Fibroblast of gingiva (primary cell): Measurements from ENCODE around the gene HSPA1B.
"Not testable (repeated sequence)": the region's sequence is repeated elsewhere in the genome, so short reads cannot be mapped to it uniquely, and the experiment has no call there.

Source experiments
- DNase-seq: peaks from one replicate; pipeline ENCODE4 v3.0.0-alpha.2; 2011; ENCODE audit warnings: low read depth

HSPA1B gene

DNA sequence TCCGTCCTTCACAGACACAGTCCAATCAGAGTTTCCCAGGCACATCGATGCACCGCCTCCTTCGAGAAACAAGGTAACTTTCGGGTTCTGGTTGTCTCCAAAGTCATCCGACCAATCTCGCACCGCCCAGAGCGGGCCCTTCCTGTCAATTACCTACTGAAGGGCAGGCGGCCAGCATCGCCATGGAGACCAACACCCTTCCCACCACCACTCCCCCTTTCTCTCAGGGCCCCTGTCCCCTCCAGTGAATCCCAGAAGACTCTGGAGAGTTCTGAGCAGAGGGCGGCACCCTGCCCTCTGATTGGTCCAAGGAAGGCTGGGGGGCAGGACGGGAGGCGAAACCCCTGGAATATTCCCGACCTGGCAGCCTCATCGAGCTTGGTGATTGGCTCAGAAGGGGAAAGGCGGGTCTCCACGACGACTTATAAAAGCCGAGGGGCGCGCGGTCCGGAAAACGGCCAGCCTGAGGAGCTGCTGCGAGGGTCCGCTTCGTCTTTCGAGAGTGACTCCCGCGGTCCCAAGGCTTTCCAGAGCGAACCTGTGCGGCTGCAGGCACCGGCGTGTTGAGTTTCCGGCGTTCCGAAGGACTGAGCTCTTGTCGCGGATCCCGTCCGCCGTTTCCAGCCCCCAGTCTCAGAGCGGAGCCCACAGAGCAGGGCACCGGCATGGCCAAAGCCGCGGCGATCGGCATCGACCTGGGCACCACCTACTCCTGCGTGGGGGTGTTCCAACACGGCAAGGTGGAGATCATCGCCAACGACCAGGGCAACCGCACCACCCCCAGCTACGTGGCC is at the start of gene HSPA1B:
TSS of gene HSPA1B (plus strand) at position 453 of the 794 bp plus-strand sequence. CDS start at position 666, 213 bp downstream.
- peak; percentile 100 for DNase-seq

GRCh38 chr6:31778193-31778592 is 49.3 kb upstream of the HSPA1B start:
- no peak for DNase-seq

DNA sequence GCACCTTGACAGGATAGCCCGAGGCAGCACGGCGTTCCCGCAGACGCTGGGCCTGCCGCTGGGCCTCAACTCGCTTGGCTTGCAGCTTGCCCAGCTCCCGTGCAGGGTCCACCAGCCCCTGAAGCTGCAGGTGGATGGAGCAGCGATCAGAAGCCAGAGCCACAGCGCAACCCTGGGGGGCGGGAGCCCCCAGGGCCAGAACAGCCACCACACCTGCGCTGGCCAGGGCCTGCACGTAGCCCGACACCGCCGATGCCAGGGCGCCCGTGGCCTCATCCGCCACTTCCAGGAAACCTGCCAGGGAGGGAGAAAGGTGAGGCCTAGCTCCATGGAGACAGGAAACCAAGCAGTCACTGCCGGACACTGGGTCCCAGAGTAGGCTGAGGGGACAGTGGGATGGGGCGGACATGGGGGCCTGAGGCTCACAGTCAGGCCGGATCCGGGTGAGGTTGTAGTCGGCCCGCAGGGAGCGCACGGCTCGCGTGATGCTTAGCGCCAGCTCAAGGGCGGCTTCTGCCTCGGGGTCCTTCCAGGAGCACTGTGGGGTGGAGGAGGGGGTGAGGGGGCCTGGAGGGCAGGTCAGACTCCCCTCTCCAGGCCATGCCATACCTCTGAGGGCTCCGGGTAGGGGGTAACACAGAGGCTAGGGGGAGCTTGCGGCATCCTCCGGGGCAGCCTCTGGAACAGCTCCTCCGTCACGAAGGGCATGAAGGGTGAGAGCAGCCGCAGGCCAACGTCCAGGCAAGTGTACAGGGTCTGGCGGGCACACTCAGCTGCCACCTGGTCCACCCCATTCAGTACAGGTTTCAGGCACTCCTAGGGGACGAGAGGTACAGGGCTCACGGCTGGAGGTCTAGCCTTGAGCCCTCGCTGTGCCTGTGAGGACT is 48.3 kb upstream of the HSPA1B start:
- no peak for DNase-seq

- no peak for DNase-seq
Measured at GRCh38 chr6:31779908-31780307, 47.6 kb upstream of the HSPA1B start.

DNA sequence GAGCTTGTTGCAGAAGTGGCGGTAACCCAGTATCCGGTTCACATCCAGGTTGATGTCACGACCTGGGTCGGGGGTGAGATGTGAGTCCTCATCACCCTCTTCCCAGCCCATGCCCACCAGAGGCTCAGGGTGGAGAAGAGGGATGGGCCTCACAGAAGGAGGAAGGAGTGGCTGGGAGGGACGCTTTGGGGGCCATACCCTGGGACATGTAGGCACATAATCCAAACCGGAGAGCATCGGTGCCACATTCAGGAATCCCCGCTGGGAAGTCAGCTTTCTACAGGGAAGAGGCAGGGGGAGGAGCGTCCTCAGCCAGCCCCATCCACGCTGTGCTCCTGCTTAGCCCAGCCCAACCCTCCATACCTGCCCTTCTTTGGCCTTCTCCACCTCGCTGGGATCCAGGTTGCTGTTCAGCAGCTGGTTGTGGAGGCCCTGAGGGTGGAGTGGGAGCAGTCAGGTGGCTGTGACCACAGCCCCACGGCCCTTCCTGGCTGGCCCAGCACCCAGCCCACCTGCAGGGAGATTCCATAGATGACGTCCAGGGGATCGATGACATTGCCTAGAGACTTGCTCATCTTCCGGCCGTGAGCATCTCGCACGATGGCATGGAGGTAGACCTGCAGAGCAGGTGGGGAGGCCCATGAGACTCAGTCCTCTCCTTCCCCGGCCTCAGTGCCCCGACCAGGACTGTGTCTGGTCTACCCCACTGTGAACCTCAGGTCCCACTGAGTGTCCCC is 46.9 kb upstream of the HSPA1B start:
- DNase-seq = no peak

DNA sequence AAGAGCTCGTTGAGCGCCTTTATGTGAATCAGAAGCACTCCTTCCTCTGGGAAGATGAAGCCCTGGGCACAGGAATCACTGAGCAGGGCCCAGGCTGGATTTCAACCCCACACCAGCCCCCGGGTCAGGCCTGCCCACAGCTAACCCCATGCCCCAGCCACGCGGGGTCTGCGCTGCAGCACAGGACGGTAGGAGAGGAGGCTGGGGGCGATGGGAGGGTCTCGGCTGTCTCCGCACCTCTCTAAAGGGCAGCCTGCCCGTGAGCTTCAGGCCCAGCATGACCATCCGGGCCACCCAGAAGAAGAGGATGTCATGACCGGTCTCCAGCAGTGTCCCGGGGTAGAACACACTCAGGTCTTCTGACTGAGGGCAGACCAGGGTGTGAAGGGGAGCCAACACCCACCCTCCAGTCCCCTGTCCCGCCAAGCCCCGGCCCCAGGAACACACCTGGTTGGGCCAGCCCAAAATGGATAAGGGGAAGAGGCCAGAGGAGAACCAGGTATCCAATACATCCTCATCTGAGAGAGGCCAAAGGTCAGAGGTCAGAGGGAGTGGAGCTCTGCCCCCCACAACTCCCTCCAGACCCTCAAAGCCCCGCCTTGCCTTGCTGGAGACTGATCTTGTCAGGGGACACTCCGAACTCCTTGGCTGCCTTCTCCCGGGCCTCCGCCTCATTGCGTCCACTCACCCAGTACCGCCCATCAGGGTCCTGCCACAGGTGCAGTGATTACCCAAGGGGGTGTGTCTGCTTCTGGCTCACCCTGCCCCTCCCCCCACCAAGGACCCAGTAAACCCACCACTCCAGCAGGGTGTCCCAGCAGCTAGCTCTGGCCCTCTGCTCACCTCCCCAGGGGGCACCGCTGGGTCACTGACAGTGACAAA is 46.1 kb upstream of the HSPA1B start:
- no peak for DNase-seq

- no peak for DNase-seq
Measured at GRCh38 chr6:31782126-31782855, 45.2 kb upstream of the HSPA1B start.

DNA sequence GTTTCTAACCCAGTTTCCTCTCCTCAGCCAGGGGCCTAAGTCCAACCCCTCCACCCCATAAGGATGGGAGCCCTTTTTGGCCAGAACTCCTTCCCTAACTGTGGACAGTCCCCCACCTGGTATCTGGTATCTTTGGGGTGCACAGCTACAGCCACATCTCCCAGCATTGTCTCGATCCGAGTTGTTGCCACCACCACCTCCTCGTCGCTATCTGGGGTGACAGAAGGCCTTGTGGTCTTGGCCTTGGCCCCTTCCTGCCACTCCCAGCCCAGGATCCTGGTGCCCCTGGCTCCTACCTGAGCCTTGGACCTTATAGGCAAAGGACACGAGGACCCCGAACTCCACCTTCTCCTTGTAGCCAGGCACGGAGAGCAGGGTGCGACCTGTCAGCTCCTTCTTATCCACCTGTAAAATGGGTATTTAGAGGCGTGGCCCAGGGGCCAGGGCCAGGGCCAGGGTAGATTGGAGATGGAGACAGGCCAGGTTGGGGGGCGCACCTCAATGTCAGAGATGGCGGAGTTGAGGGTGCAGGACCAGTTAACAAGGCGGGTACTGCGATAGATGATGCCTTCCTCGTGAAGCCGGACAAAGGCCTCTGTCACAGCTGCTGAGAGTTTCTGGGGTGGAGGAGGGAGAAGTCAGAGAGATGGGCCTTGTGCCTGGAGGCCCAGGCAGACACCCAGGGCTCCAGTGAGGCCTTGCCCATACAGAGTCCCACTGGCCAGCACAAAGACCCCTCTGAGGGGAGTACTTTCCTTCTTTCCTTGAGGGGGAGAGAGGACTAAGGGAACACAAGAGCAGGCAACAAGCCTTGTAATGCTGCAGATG is 43.2 kb upstream of the HSPA1B start:
- DNase-seq = no peak

DNA sequence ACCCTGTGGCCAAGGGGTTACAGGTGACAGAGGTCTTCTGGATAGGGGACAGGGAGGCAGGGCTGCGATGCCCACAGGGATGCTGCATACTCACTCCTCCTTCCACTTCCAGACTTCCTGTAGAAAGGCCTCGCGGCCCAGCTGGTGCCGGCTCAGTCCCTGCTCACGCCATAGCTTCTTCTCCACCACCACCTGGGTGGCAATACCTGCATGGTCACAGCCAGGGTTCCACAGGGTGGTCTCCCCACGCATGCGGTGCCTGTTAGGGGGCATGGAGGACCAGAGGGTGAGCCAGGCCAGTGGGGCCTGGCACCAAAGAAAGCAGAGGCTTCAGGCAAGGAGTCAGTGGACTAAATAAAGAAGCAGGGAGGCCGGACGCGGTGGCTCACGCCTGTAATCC is 42.1 kb upstream of the HSPA1B start:
- DNase-seq = no peak

- peak; percentile 44 for DNase-seq
Measured at GRCh38 chr6:31791324-31792089, 36.0 kb upstream of the HSPA1B start.

GRCh38 chr6:31792090-31792374 is 35.5 kb upstream of the HSPA1B start:
- no peak for DNase-seq

DNA sequence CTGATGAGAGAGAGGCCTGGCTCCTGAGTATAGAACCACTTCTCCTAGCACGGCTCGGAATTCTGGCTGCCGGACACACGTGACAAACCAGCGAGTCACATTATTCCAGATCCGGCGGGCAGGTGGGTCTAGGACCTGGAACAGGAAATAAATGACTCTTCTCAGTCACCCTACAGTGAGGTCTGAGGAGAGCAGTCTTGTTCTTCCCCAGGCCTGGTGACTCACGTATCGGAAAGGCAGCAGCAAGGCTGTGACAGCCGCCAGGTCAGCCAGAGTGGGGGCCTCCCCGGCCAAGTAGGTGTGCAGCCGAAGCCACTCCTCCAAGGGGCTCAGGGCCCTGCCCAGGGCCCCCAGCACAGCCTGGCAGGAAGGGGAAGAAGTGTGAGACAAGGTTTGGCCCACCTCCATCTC is 34.8 kb upstream of the HSPA1B start:
- no peak for DNase-seq

DNA sequence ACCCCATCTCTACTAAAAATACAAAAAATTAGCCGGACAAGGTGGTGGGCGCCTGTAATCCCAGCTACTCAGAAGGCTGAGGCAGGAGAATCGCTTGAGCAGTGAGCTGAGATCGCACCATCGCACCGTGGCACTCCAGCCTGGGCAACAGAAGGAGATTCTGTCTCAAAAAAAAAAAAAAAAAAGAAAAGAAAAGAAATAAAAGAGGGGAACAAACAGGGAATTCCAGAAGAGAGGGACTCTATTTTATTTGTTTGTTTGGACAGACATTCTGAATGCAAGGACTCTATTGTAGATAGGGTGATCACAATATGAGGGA is 33.7 kb upstream of the HSPA1B start:
- not testable (repeated sequence) for DNase-seq

DNA sequence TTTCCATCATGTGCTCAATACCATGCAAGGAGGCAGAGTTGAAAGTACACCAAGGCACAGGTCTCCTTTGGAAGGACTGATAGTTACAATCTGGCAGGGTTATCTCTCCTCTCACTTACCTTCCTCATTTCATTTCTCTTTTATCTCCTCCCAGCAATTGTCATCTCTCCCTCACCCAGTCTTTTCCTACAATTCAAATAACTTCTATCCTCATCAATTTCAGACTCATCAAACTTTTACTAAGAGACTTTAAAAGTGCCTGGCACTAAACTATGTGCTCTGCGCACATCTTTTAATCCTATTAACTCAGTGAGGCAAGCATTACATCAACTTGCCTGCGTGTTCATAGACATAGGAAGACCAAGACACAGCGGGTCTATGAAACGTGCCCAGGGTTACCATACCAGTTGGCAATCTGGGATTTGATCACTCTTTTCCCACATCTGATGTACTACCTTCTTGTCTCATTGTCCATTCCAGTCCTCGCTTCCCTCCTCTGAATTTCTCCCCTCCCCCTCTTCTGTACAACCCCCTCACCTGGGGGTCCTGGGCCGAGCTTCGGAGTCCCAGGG is 33.2 kb upstream of the HSPA1B start:
- DNase-seq = peak; percentile 57

- DNase-seq = no peak
Measured at GRCh38 chr6:31794866-31795615, 32.5 kb upstream of the HSPA1B start.

DNA sequence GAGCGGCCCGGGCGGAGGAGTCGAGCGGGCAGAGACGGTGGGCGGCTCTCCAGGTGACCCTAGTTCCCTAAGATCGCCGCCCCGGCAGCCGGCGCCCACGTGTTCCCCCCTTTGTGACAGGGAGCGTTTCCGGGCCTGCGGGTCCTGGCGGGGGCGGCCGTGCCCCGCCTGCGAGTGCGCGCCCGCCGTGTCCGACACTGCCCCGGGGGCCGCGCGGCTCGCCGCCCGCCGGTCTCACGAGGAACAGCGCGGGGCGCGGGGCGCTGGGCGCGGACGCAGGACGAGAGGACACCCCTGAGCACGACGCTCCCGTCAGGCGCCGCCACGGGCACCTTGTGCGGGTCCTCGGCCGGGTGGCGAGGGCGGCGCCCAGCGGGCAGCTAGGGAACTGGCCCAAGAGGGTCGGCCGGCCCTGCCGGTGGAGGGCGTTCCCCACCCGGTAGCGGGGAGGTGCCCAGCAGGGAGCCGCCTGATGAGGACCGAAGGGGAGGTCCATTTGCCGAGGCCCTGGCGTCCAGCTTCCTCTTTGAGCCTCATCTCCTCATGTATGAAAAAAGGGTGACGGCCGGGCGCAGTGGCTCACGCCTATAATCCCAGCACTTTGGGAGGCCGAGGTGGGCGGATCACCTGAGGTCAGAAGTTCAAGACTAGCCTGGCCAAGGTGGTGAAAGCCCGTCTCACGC is 31.8 kb upstream of the HSPA1B start, which contains the start of gene VARS1:
TSS of gene VARS1 (minus strand) at position 137 of the 683 bp plus-strand sequence. CDS start 535 bp downstream, outside the sequence.
- peak; percentile 89 for DNase-seq

- DNase-seq = no peak
Measured at GRCh38 chr6:31796993-31797385, 30.5 kb upstream of the HSPA1B start.

DNA sequence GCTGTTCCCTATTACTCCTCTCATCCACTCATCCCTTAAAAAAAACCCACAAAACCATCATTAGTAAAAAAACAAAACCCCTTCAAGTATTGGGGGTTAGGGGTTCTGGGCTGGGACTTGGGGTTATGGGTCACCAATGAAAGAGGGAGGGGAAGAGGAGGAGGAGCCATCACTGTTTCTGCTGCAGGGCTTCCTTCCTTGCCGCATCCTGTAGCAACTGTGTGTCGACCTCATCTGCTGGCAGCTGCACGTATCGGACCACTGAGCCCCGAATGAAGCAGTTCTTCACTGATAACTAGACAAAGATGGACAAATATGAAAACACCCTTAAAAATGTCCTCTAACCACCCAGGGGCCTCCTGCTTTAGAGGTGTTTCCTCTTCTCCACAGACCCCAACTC is 29.9 kb upstream of the HSPA1B start:
- DNase-seq = no peak
